Natural killer cell (primary cell): ENCODE results near the gene MDH2. TPM values are rescaled to one million over a fixed set of nuclear protein-coding genes. Genes with fewer than 3 reads are reported as not detected.
A peak's percentile ranks its signal among the peaks of the same experiment; 100 is the strongest.
"Not testable (repeated sequence)": the region's sequence is repeated elsewhere in the genome, so short reads cannot be mapped to it uniquely, and the experiment has no call there.

ENCODE experiments used
- ATAC-seq, 3 donors: fragments of 150-1000 bp in 2 of 3; fragments of 200-7000 bp in 1 of 3; cut with Tn5 transposase; 1 replicate in 1 of 3; 2 replicates in 2 of 3; pipeline ENCODE4 v1.10.0; 2021; ENCODE audit warnings: mild to moderate bottlenecking in 2 of 3, moderate library complexity in 2 of 3
- DNase-seq, 2 donors: peaks; one replicate each; pipeline versions ENCODE4 v3.0.0 to v3.0.0-alpha.2; 2013 to 2021; ENCODE audit warnings: mixed read lengths in 1 of 2
- H3K27ac ChIP-seq: one replicate; pipeline ENCODE4 v1.5.1; 2013; ENCODE audit warnings: mild to moderate bottlenecking, low read length
- H3K27me3 ChIP-seq: one replicate; pipeline ENCODE4 v1.6.1; 2013; ENCODE audit warnings: low read length; ENCODE audit not compliant: control insufficient read depth, insufficient read depth
- H3K36me3 ChIP-seq: one replicate; pipeline ENCODE4 v1.6.1; 2013; ENCODE audit warnings: low read length; ENCODE audit not compliant: control insufficient read depth, insufficient read depth
- H3K4me1 ChIP-seq: one replicate; pipeline ENCODE4 v1.6.1; 2013; ENCODE audit warnings: low read length; ENCODE audit not compliant: control insufficient read depth, insufficient read depth
- H3K4me3 ChIP-seq: one replicate; pipeline ENCODE4 v1.5.1; 2013; ENCODE audit warnings: low read length
- H3K9me3 ChIP-seq: one replicate; pipeline ENCODE4 v1.6.1; 2013; ENCODE audit warnings: low read length; ENCODE audit not compliant: control insufficient read depth, insufficient read depth
- H3K27ac Mint-ChIP-seq, 2 donors: one replicate each; pipeline ENCODE4 v1.8.0; 2022; ENCODE audit warnings: mild to moderate bottlenecking in 2 of 2, mixed read lengths in 2 of 2, moderate library complexity in 1 of 2
- H3K27me3 Mint-ChIP-seq, 2 donors: one replicate each; pipeline ENCODE4 v1.8.0; 2022; ENCODE audit warnings: low read depth in 2 of 2, mixed read lengths in 2 of 2
- H3K36me3 Mint-ChIP-seq: one replicate; pipeline ENCODE4 v1.8.0; 2022; ENCODE audit warnings: mixed read lengths
- H3K4me1 Mint-ChIP-seq, 2 donors: one replicate each; pipeline ENCODE4 v1.8.0; 2022; ENCODE audit warnings: mixed read lengths in 2 of 2
- H3K4me3 Mint-ChIP-seq: one replicate; pipeline ENCODE4 v1.8.0; 2022; ENCODE audit warnings: mild to moderate bottlenecking, moderate library complexity, mixed read lengths
- H3K9me3 Mint-ChIP-seq, 2 donors: one replicate each; pipeline ENCODE4 v1.8.0; 2022; ENCODE audit warnings: mixed read lengths in 2 of 2
- CTCF ChIP-seq: fragments of 200-600 bp; IDR thresholded peaks from one replicate; pipeline ENCODE4 v1.8.0; 2022; ENCODE audit warnings: antibody characterized with exemption
- WGBS: methylation state at CpG from one replicate; pipeline ENCODE4 v1.1.7; 2013; ENCODE audit warnings: missing lambda C conversion rate; ENCODE audit not compliant: insufficient coverage; 5-methylcytosine and 5-hydroxymethylcytosine counted together
- intact Hi-C: fragments of 100-400 bp; cut with micrococcal nuclease; formaldehyde crosslinking; loops from one replicate; pipeline ENCODE4 v1.14.2; 2022
- total RNA-seq, 4 donors: library from RNA; stranded (reverse); fragments of 120-200 nt in 1 of 4; gene quantifications; one replicate each; pipeline versions ENCODE4 v1.2.3 to v1.2.4, GENCODE V29; 2013 to 2022

MDH2 gene
- total RNA-seq, 3 donors from 2014 or later (not counting 1 experiment from before 2014, with no cell fraction given): 75.9 to 95.0 (median 93.9) TPM

GRCh38 chr7:76108540-76109233 is 60.8 kb downstream of the MDH2 start:
- Histone ChIP-seq H3K27me3 (no peaks in the 10 kb centered on the region), H3K4me3 (no peak overlapping the region), H3K4me1 (no peaks in the 10 kb centered on the region), H3K9me3 (no peaks in the 10 kb centered on the region), H3K36me3 (no peaks in the 10 kb centered on the region), H3K27ac (no peak overlapping the region)
- WGBS: 86% methylated on average over 10 of the region's 11 CpGs
- H3K36me3 Mint-ChIP-seq: no peaks in the 10 kb centered on the region
- no peak for TF ChIP-seq CTCF
- ATAC-seq (no peak), DNase-seq (no peak)
- H3K27me3 Mint-ChIP-seq: peaks cover 0 to 2% of the 10 kb centered on the region in 2 donors
- no peak overlapping the region for H3K27ac Mint-ChIP-seq
- no peak overlapping the region for H3K4me3 Mint-ChIP-seq
- no peaks in the 10 kb centered on the region for H3K4me1 Mint-ChIP-seq
- intact Hi-C loops: no loop called here
- H3K9me3 Mint-ChIP-seq: no peaks in the 10 kb centered on the region

DNA sequence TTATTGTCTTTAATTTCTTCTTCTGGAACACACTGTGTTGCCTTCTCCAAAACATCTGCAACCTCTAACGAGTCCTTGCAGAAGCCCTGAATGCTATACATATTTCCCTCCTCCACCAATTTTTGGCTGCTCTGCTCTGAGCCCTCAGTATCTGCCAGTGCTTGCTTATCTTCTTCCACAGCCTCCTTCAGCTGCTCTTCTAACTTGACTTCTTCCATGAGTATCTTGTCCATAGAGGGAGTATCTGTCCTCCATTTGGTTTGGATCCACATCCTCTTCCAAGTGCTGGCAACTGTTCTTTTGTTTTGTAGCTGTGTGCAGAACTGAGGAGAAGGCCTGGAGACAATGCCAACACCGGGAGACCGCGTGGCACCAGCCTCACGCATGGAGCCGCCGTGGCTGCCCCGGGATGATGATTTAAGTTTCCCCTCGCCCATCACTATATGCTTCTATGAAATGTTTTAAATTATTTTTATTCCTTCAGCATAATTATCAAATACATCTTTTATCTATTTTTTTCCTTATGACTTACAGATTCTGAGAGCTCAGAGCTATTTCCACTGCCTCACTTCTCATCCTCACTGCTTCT is 65.2 kb downstream of the MDH2 start:
- H3K27me3 ChIP-seq, H3K27me3 Mint-ChIP-seq, H3K4me3 ChIP-seq, H3K9me3 ChIP-seq, H3K4me1 Mint-ChIP-seq, H3K4me3 Mint-ChIP-seq, H3K36me3 ChIP-seq, intact Hi-C loops, DNase-seq, H3K36me3 Mint-ChIP-seq, H3K4me1 ChIP-seq, H3K27ac ChIP-seq, ATAC-seq, H3K9me3 Mint-ChIP-seq: not testable (repeated sequence)
- 95% methylated on average over 9 of the region's 9 CpGs for WGBS
- peak overlapping the region in 1 of 2 donors; percentile 27 for H3K27ac Mint-ChIP-seq

DNA sequence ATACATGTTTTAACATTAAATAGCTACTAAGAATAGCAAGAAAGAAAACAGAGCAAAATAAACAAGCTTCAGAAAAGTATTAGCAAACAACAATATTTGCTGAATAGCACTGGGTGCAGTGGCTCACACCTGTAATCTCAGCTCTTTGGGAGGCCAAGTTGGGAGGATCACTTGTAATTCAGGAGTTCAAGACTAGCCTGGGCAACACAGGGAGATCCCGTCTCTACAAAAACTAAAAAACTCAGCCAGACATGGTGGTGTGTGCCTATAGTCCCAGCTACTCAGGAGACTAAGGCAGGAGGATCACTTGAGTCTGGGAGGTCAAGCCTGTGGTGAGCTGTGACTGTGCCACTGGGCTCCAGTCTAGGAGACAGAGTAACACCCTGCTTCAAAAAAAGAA is 66.8 kb downstream of the MDH2 start:
- H3K4me1 ChIP-seq, H3K4me3 Mint-ChIP-seq, H3K4me1 Mint-ChIP-seq, H3K36me3 ChIP-seq, H3K9me3 ChIP-seq, intact Hi-C loops, H3K36me3 Mint-ChIP-seq, H3K27ac Mint-ChIP-seq, H3K4me3 ChIP-seq, H3K27ac ChIP-seq, ATAC-seq, H3K9me3 Mint-ChIP-seq, H3K27me3 ChIP-seq, H3K27me3 Mint-ChIP-seq, DNase-seq: not testable (repeated sequence)
- no CpG with 5 or more reads among the region's 1 CpG for WGBS

Other genes starting within 250 kb of the MDH2 start
- gene CCL24, start 234.3 kb upstream of the MDH2 start, total RNA-seq: not detected
- 10 to 100 TPM; 45.2 to 74.3 (median 61.9) TPM for gene RHBDD2, start 169.1 kb upstream of the MDH2 start, total RNA-seq
- gene POR, start 133.0 kb upstream of the MDH2 start, total RNA-seq: 10 to 100 TPM; 56.0 to 60.5 (median 58.3) TPM
- 10 to 100 TPM; 24.3 to 38.1 (median 34.6) TPM for gene TMEM120A, start 53.5 kb upstream of the MDH2 start, total RNA-seq
- 10 to 100 TPM; 15.1 to 33.2 (median 18.8) TPM for gene STYXL1, start 106 bp upstream of the MDH2 start, total RNA-seq
- gene SRRM3, start 153.8 kb downstream of the MDH2 start, total RNA-seq: not detected